CD4-positive, alpha-beta T cell treated with Interferon gamma for 1 hour (primary cell): ENCODE data around the gene TBC1D22A.
A peak's percentile ranks its signal among the peaks of the same experiment; 100 is the strongest.

Experiments used
- DNase-seq: peaks from one replicate; pipeline ENCODE4 v3.0.0-alpha.2; 2020

The TBC1D22A gene

GRCh38 chr22:46737105-46737975, 25.1 kb upstream of the TBC1D22A start:
- peak; percentile 34 for DNase-seq

- peak; percentile 58 for DNase-seq
Observed at GRCh38 chr22:46737976-46738646, 24.3 kb upstream of the TBC1D22A start, which contains the start of gene CERK. CERK (minus strand) TSS chr22:46738252; CDS start chr22:46738148, 104 bp downstream.

- DNase-seq: no peak
Observed at GRCh38 chr22:46738647-46739093, 23.8 kb upstream of the TBC1D22A start.

DNA sequence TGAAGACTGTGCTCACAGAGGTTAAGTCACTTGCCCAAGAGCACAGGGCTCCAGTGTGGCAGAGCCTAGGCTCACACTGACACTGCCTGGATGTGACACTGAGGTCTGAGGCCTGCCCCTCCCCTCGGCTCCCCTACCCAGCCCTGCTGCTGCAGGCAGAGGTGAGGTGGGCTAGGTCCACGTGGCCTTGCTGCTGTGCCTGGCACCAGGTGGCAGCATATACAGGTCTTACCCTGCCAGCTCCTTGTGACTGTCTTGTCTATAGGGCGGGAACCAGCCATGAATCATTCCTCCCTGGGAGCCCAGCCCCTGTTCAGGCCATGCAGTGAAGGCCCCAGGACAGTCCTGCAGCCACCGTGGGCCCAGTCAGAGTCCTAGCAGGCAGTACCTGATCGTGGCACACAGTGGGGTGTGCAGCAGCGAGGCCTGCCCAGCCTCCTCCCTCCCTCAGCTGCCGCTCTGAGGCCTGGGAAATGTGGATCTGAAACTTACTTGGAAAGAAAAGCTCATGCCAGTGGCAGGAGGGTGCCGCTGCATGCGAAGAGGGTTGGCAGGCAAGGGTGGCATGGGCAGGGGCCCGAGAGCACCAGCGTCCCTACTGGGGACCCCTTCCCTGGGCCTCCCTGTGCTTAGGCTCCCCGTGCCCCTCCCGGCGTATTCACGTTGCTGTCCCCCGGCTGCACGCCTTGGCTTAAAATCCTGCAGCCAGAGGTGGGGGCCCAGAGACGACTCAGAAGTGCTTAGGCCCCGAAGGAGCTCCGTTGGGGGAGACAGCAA, 23.2 kb upstream of the TBC1D22A start:
- DNase-seq: peak; percentile 76

DNA sequence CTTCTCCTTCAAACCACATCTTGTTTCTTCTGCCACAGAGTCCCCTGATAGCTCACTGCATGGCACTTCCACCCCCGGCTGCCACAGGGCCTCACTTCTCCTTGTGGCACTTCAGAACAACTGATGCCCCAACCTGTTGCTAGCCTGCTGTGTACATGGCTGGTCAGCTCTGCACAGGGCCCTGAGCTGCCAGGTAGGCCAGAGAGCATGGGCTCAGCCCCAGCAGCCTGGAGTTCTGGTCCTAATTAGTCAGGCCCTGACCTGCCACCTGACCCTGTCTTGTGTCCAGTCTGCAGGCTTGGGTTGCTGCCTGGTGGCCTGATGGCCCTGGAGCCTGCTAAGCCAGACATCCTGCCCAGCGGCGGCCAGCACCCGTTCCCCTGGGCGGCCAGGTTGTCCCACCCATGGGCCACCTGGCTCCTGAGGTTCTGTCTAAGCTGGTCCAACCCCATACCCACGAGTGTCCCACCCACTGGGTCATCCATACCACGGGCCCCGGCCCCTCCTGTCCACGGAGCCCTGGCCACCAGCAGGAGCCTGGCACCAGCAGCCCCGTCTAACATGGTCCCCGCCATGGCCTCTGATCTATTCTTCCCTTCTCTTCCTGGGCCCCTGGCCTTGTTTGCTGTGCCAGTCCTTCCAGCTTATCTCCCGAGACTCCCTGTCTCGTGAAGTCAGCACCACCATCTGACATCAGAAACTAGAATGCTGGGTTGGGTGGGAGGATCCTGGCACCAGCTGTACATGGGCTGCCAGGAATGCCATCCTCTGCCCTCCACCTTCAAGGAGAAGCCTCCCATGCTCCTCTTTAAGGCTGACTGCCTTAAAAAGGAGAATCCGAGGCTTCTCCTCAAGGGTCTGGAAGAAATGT, 21.3 kb upstream of the TBC1D22A start:
- no peak for DNase-seq

GRCh38 chr22:46741974-46742519, 20.4 kb upstream of the TBC1D22A start:
- DNase-seq: no peak

GRCh38 chr22:46742576-46743221, 19.8 kb upstream of the TBC1D22A start:
- no peak for DNase-seq

GRCh38 chr22:46744581-46744980, 17.9 kb upstream of the TBC1D22A start:
- no peak for DNase-seq

DNA sequence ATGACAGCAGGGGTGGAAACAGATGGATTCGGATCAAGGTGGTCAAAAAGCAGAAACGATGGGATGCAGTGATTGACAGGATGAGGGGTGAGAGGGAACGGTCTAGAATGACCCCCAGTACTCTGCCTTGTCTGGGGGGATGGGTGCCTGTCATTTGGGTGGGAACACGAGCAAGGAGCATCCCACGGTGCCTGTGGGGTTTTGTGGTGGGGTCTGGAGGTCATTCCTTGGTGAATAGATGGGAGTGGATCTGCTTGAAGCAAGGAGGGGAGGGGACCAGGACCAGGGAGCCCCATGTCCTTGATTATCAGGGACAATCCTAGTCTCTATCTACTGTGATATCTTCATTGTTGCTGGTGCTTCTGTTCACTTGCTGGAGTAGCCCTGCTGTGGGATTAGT, 16.3 kb upstream of the TBC1D22A start:
- DNase-seq: no peak

DNA sequence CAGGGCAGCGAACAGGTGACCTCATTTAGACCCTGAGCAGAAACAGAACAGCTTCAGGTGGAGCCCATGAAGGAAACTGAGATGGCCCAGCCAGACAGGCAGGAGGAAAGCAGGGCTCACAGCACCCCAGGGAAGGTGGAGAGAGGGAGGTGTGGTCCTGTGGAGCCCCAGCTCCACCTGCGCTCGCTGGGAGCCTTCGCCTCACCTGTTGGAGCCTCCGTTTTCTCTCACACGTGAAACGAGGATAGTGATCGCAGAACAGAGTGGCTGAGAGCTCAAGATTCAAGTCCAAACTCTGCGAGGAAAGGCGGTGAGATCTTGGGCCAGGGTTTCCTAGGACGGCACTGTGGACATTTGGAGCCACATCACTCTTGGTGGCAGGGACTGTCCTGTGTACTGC, 15.8 kb upstream of the TBC1D22A start:
- no peak for DNase-seq

GRCh38 chr22:46747646-46748045, 14.8 kb upstream of the TBC1D22A start:
- DNase-seq: no peak

- DNase-seq: no peak
Observed at GRCh38 chr22:46748206-46748907, 14.1 kb upstream of the TBC1D22A start.

DNA sequence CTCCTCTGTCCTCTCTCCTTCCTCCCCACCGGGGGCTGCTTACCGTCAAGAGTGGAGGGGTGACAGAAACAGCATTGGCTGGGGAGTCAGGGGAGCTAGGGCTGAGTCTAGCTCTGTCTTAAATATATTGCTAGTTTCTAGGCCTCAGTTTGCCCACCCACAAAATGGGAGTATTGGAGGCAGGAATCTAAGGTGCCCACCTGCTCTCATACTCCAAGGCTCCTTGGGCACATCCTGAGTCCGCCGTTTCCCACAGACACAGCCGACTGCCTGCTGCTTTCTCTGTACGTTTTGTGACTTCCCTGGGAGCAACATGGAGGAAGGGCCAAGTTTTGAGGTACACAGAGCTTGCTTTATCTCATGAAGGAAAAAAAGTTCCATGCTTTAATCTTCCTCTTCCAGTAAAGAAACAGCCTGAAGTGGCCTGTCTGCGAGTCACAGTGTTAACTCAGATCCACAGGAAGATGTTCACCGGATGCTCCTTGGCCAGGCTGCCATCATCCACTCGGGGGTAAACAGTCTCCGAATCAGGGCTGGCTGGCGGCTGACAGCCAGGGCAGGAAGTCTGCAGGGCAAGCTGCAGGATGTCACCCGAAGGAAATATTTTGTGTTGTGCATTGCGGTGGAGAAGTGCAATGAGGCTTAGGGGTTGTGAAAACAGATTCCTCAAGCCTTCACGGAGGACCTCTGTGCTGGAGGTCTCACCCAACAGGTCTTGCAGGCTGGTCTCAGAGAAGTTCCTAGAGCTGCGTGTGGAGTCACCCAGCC, 13.4 kb upstream of the TBC1D22A start:
- DNase-seq: peak; percentile 67

GRCh38 chr22:46749682-46750529, 12.5 kb upstream of the TBC1D22A start:
- no peak for DNase-seq

DNA sequence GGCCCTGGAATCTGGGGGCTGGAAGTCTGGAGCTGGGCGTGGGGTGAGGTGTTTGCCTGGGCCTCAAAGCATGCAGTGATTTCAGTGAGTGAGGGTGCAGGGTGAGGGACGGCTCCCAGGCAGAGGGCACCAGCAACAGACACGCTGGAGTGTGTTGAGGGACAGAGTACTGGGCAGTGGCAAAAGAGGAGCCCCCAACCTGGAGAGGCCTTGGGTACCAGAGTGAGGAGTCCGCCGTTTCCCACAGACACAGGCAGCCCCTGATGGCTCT, 12.0 kb upstream of the TBC1D22A start:
- no peak for DNase-seq

DNA sequence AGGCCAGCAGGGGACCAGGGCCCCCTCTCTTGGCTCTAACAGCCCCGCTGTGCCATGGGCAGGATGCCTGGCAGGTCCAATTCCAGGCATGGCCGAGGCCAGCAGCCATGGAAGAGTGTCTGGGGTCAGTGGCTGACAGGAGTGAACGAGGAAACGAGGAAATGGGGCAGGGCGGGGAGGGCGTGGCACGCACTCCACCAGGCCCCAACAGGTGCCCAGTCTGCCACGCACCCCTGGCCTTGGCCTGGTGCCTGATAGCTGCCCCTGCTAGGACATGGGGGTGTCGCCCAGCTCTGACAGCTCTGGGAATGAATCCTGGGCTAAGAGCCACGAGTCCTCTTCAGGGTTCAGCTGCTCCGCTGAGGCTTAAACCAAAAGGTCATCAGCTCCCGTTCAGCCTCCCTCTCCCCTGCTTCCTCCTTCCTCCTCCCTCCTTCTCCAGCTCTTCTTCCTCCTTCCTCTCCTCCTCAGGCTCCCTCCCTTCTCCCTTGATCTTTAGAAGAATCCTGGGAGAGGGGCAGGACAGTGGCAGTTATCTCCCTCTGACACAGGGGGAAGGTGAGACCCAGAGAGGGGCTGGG, 11.5 kb upstream of the TBC1D22A start:
- DNase-seq: no peak

DNA sequence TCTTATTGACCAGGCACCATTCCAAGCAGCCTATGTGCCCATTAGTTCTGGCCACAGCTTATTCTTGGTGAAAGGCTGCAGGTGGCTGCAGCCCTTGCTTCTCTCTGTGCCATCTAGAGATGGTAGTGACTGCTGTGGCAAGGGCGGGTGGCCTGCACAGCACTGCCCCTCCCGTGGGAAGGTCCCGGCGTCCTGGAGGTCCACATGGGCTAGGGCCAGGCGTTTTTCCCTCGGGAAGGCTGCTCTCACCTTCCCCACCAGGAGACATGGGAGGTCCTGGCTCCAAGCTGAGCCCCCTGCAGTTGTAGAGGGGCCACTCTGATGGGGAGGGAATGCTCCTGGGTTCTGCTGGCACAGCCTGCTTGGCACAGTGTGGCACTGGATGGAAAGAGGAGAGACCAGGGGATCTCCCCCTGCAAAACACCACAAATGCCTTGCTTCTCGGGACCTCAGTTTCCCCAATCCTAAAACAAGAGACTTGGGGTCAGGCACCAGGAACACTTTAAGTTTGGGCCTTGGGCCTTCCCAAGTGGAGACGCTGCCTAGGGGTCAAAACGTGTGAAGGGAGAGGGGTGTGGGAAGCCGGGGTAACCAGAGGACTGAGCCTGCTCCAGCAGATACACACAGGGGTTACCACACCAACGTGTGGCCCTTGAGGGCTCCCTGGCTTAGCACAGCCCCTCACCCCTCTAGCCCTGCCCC, 10.0 kb upstream of the TBC1D22A start:
- no peak for DNase-seq

- no peak for DNase-seq
Observed at GRCh38 chr22:46752988-46753310, 9.5 kb upstream of the TBC1D22A start.
